HG03097 (cell line): Measurements from ENCODE around the gene FZD8.

Experiments used
- ATAC-seq: cut with Tn5 transposase; IDR thresholded peaks from one replicate; pipeline ENCODE4 v1.9.1; 2021; ENCODE audit not compliant: unreplicated experiment, low FRiP score

FZD8 gene

GRCh38 chr10:35607475-35608327, 34.4 kb downstream of the FZD8 start:
- no peak for ATAC-seq

GRCh38 chr10:35606430-35606829, 35.7 kb downstream of the FZD8 start:
- no peak for ATAC-seq

- ATAC-seq, result no peak
Observed at GRCh38 chr10:35605191-35605590, 36.9 kb downstream of the FZD8 start, which contains the start of gene GJD4. Gene GJD4, plus strand, starts transcription at chr10:35605341. Its CDS starts 227 bp downstream, at chr10:35605568.

- ATAC-seq, result no peak
Observed at GRCh38 chr10:35600193-35600592, 41.9 kb downstream of the FZD8 start.

- no peak for ATAC-seq
Observed at GRCh38 chr10:35598379-35598778, 43.7 kb downstream of the FZD8 start.

- no peak for ATAC-seq
Observed at GRCh38 chr10:35595106-35595505, 47.0 kb downstream of the FZD8 start.

GRCh38 chr10:35594115-35595079, 47.7 kb downstream of the FZD8 start:
- no peak for ATAC-seq

GRCh38 chr10:35592441-35592840, 49.7 kb downstream of the FZD8 start:
- no peak for ATAC-seq

- ATAC-seq, result no peak
Observed at GRCh38 chr10:35588836-35589235, 53.3 kb downstream of the FZD8 start.
